HepG2 (cell line): ENCODE results near the gene NBEA. TPM values are rescaled to one million over a fixed set of nuclear protein-coding genes. Genes with fewer than 3 reads are reported as not detected.

ENCODE experiments used
- AGO1 ChIP-seq: fragments of 200-400 bp; formaldehyde crosslinking; IDR thresholded peaks from 2 replicates; pipeline ENCODE4 v1.6.1; 2017; ENCODE audit warnings: mild to moderate bottlenecking, low read depth, low read length, moderate library complexity; ENCODE audit not compliant: poor library complexity, severe bottlenecking
- DPF2 ChIP-seq: sonication (generic); formaldehyde crosslinking; IDR thresholded peaks from 2 replicates; pipeline ENCODE4 v1.4.0; 2020; ENCODE audit warnings: mild to moderate bottlenecking, low read depth, missing genetic modification reagents, borderline replicate concordance
- HDAC1 ChIP-seq: sonication (generic); formaldehyde crosslinking; IDR thresholded peaks from 2 replicates; pipeline ENCODE4 v1.5.1; 2020; ENCODE audit warnings: mild to moderate bottlenecking, missing genetic modification reagents
- HNRNPK ChIP-seq: fragments of 200-400 bp; formaldehyde crosslinking; IDR thresholded peaks from 2 replicates; pipeline ENCODE4 v1.6.1; 2018; ENCODE audit warnings: low read length, low read depth, moderate library complexity, mild to moderate bottlenecking; ENCODE audit not compliant: poor library complexity, severe bottlenecking
- MED13 ChIP-seq: sonication (generic); formaldehyde crosslinking; IDR thresholded peaks from 2 replicates; pipeline ENCODE4 v1.5.0; 2020; ENCODE audit warnings: missing genetic modification reagents
- NFRKB ChIP-seq: fragments of 450-650 bp; IDR thresholded peaks from 2 replicates; pipeline ENCODE4 v1.6.1; 2017
- SOX6 ChIP-seq, 2 experiments: fragments of 450-650 bp in 1 of 2; sonication (generic) in 1 of 2; formaldehyde crosslinking in 1 of 2; IDR thresholded peaks; 2 replicates each; pipeline versions ENCODE4 v1.4.0 to v1.6.1; 2017 to 2020; ENCODE audit warnings: antibody characterized with exemption in 1 of 2, mild to moderate bottlenecking in 1 of 2, missing genetic modification reagents in 1 of 2
- TBX3 ChIP-seq: fragments of 450-650 bp; IDR thresholded peaks from 2 replicates; pipeline ENCODE4 v1.6.1; 2017; ENCODE audit warnings: antibody characterized with exemption, mild to moderate bottlenecking, inconsistent platforms, borderline replicate concordance
- TP53 ChIP-seq: sonication (generic); formaldehyde crosslinking; conservative IDR thresholded peaks from 2 replicates; pipeline ENCODE4 v1.4.0; 2020; ENCODE audit warnings: missing genetic modification reagents
- ZFP90 ChIP-seq: sonication (generic); formaldehyde crosslinking; IDR thresholded peaks from 2 replicates; pipeline ENCODE4 v1.8.0; 2022; ENCODE audit warnings: missing genetic modification reagents, mild to moderate bottlenecking, inconsistent platforms, borderline replicate concordance
- ZMYM3 ChIP-seq: sonication (generic); formaldehyde crosslinking; IDR thresholded peaks from 2 replicates; pipeline ENCODE4 v1.5.1; 2020; ENCODE audit warnings: mild to moderate bottlenecking, missing genetic modification reagents
- ZNF256 ChIP-seq: sonication (generic); formaldehyde crosslinking; conservative IDR thresholded peaks from 2 replicates; pipeline ENCODE4 v1.4.0; 2020; ENCODE audit warnings: missing genetic modification reagents
- ZSCAN21 ChIP-seq: sonication (generic); formaldehyde crosslinking; IDR thresholded peaks from 2 replicates; pipeline ENCODE4 v1.8.0; 2022; ENCODE audit warnings: mild to moderate bottlenecking, missing genetic modification reagents, moderate library complexity, borderline replicate concordance
- polyA plus RNA-seq, 8 experiments: library from polyadenylated mRNA; depleted of rRNA in 3 of 8; stranded (reverse) in 7 of 8; unstranded in 1 of 8; fragments of >200 nt; fragmentation: Illumina TruSeq in 4 of 8; extraction: Trizol in 4 of 8; gene quantifications; 2 replicates each; pipeline versions ENCODE4 v1.2.1 to v1.2.3, GENCODE V29; 2011 to 2016; ENCODE audit warnings: low read depth in 4 of 8, missing spikeins in 1 of 8, mixed read lengths in 1 of 8; ENCODE audit not compliant: insufficient read depth in 1 of 8
- total RNA-seq, 5 experiments: library from RNA; depleted of rRNA; stranded (reverse); fragments of >200 nt; fragmentation: Illumina TruSeq; extraction: Trizol; gene quantifications; 2 replicates each; pipeline ENCODE4 v1.2.3, GENCODE V29; 2016; ENCODE audit warnings: low read depth in 1 of 5
- TF ChIP-seq, protein P1 (sequence below): sonication (generic); formaldehyde crosslinking; IDR thresholded peaks from 2 replicates; pipeline ENCODE4 v1.4.0; 2020; ENCODE audit warnings: mild to moderate bottlenecking, missing genetic modification reagents
- TF ChIP-seq, protein P2 (sequence below): sonication (generic); formaldehyde crosslinking; IDR thresholded peaks from 2 replicates; pipeline ENCODE4 v1.5.0; 2020; ENCODE audit warnings: missing genetic modification reagents
- TF ChIP-seq, protein P3 (sequence below): sonication (generic); formaldehyde crosslinking; conservative IDR thresholded peaks from 2 replicates; pipeline ENCODE4 v1.8.0; 2022; ENCODE audit warnings: missing genetic modification reagents

The NBEA gene
- total and polyA plus RNA-seq, 2 of the 13 experiments (the other 11 are each of a cell fraction or from before 2014, with no cell fraction given), result 2.7 to 2.8 TPM

GRCh38 chr13:34941835-34942731 is at the start of gene NBEA (continued):
- TF ChIP-seq ZFP90 (CRISPR knock-in tag) (no peak), DPF2 (no peak), ZMYM3 (CRISPR knock-in tag) (peak; percentile 49; the same call in 1 of the 2 replicates), SOX6 (IDR thresholded peaks at IDR 0.05) (no peak), SOX6 (CRISPR knock-in tag; IDR thresholded peaks at IDR 0.05) (0 out of 2 replicates have a peak, but pooled peaks have one; percentile 22), ZNF256 (CRISPR knock-in tag) (no peak), HDAC1 (CRISPR knock-in tag) (peak; percentile 56; the same call in 1 of the 2 replicates), NFRKB (no peak), TP53 (CRISPR knock-in tag) (no peak), MED13 (no peak), AGO1 (no peak), TBX3 (no peak), HNRNPK (peak; percentile 97), ZSCAN21 (peak; percentile 82)
- TF ChIP-seq, protein P1, sequence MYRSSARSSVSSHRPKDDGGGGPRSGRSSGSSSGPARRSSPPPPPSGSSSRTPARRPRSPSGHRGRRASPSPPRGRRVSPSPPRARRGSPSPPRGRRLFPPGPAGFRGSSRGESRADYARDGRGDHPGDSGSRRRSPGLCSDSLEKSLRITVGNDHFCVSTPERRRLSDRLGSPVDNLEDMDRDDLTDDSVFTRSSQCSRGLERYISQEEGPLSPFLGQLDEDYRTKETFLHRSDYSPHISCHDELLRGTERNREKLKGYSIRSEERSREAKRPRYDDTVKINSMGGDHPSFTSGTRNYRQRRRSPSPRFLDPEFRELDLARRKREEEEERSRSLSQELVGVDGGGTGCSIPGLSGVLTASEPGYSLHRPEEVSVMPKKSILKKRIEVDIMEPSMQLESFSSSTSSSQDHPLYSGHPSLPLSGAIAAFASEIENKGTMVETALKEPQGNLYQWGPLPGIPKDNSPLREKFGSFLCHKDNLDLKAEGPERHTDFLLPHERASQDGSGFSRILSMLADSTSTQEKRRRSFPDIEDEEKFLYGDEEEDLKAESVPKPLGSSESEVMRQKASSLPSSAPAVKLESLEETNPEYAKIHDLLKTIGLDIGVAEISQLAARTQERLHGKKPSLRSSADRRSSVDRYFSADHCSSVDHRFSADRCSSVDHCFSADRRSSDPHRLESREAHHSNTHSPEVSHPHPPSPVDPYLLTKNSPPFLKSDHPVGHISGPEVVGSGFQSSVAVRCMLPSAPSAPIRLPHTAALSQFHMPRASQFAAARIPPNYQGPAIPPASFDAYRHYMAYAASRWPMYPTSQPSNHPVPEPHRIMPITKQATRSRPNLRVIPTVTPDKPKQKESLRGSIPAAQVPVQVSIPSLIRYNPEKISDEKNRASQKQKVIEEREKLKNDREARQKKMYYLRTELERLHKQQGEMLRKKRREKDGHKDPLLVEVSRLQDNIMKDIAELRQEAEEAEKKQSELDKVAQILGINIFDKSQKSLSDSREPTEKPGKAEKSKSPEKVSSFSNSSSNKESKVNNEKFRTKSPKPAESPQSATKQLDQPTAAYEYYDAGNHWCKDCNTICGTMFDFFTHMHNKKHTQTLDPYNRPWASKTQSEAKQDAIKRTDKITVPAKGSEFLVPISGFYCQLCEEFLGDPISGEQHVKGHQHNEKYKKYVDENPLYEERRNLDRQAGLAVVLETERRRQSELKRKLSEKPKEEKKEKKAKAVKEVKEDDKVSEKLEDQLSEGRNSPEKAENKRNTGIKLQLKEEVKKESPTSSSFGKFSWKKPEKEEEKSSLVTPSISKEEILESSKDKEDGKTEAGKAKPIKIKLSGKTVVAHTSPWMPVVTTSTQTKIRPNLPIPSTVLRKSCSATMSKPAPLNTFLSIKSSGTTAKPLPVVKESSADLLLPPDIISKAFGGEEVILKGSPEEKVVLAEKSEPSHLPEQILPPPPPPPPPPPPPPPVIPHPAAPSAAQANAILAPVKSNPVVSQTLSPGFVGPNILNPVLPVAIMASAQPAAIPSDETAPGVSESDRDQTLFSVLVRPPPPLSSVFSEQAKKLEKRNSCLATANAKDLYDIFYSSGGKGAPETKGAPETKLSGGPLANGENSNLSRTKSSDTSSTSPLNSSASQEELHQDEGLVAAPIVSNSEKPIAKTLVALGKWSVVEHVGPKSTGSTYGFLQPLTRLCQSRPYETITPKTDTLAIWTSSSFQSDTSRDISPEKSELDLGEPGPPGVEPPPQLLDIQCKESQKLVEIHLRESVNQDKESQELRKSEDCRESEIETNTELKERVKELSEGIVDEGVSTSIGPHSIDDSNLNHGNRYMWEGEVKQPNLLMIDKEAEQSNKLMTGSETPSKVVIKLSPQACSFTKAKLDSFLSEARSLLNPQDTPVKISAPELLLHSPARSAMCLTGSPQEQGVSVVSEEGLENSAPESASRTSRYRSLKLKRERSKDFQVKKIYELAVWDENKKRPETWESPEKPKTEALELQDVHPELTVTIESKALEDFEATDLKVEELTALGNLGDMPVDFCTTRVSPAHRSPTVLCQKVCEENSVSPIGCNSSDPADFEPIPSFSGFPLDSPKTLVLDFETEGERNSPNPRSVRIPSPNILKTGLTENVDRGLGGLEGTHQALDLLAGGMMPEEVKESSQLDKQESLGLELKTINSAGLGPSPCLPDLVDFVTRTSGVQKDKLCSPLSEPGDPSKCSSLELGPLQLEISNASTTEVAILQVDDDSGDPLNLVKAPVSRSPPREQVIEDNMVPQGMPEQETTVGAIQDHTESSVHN, result no peak
- TF ChIP-seq, protein P2, sequence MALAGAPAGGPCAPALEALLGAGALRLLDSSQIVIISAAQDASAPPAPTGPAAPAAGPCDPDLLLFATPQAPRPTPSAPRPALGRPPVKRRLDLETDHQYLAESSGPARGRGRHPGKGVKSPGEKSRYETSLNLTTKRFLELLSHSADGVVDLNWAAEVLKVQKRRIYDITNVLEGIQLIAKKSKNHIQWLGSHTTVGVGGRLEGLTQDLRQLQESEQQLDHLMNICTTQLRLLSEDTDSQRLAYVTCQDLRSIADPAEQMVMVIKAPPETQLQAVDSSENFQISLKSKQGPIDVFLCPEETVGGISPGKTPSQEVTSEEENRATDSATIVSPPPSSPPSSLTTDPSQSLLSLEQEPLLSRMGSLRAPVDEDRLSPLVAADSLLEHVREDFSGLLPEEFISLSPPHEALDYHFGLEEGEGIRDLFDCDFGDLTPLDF (CRISPR knock-in tag), result no peak
- TF ChIP-seq, protein P3, sequence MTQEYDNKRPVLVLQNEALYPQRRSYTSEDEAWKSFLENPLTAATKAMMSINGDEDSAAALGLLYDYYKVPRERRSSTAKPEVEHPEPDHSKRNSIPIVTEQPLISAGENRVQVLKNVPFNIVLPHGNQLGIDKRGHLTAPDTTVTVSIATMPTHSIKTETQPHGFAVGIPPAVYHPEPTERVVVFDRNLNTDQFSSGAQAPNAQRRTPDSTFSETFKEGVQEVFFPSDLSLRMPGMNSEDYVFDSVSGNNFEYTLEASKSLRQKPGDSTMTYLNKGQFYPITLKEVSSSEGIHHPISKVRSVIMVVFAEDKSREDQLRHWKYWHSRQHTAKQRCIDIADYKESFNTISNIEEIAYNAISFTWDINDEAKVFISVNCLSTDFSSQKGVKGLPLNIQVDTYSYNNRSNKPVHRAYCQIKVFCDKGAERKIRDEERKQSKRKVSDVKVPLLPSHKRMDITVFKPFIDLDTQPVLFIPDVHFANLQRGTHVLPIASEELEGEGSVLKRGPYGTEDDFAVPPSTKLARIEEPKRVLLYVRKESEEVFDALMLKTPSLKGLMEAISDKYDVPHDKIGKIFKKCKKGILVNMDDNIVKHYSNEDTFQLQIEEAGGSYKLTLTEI (CRISPR knock-in tag), result no peak
